Ovary (tissue), 9 donors: ENCODE measurements around the gene STMN1. TPM values are rescaled to one million over a fixed set of nuclear protein-coding genes. Genes with fewer than 3 reads are reported as not detected.
A peak's percentile ranks its signal among the peaks of the same experiment; 100 is the strongest.

ENCODE experiments used
- DNase-seq, 5 donors: peaks; one replicate each; pipeline ENCODE4 v3.0.0-alpha.2; 2019 to 2020
- H3K27ac ChIP-seq, 2 donors: fragments of 200-600 bp; one replicate each; pipeline versions ENCODE4 v1.5.1 to v1.8.0; 2019 to 2022
- H3K27me3 ChIP-seq: fragments of 200-600 bp; one replicate; pipeline ENCODE4 v1.8.0; 2022
- H3K36me3 ChIP-seq: fragments of 200-600 bp; sonication (generic); one replicate; pipeline ENCODE4 v1.5.1; 2019
- H3K4me1 ChIP-seq: one replicate; pipeline ENCODE4 v1.8.1; 2013; ENCODE audit warnings: mild to moderate bottlenecking, moderate library complexity; ENCODE audit not compliant: insufficient read depth
- H3K4me3 ChIP-seq: fragments of 200-600 bp; sonication (generic); one replicate; pipeline ENCODE4 v1.5.1; 2017
- H3K9me3 ChIP-seq, 2 donors: fragments of 200-600 bp in 1 of 2; sonication (generic) in 1 of 2; one replicate each; pipeline versions ENCODE4 v1.5.1 to v1.8.1; 2013 to 2019; ENCODE audit warnings: mild to moderate bottlenecking in 1 of 2, moderate library complexity in 1 of 2
- CTCF ChIP-seq, 3 donors: fragments of 450-650 bp in 2 of 3; fragments of 200-600 bp in 1 of 3; IDR thresholded peaks; one replicate each; pipeline versions ENCODE4 v1.5.1 to v1.8.0; 2016 to 2022; ENCODE audit warnings: antibody characterized with exemption in 3 of 3, mild to moderate bottlenecking in 1 of 3
- EP300 ChIP-seq: sonication (generic); formaldehyde crosslinking; IDR thresholded peaks from one replicate; pipeline ENCODE4 v1.6.1; 2017; ENCODE audit warnings: antibody characterized with exemption
- POLR2A ChIP-seq: fragments of 450-650 bp; IDR thresholded peaks from one replicate; pipeline ENCODE4 v1.6.1; 2017; ENCODE audit warnings: antibody characterized with exemption, mild to moderate bottlenecking, moderate library complexity
- WGBS, 3 donors: extraction: QIAGEN DNeasy Blood & Tissue Kit in 1 of 3; methylation state at CpG; one replicate each; pipeline versions ENCODE4 v1.1.5 to v1.1.7; 2013 to 2017; 5-methylcytosine and 5-hydroxymethylcytosine counted together
- intact Hi-C, 4 donors: fragments of 100-400 bp; cut with DNase I; formaldehyde crosslinking; loops; one replicate each; pipeline versions ENCODE4 v1.11.0 to v1.15.1; 2022 to 2023
- polyA plus RNA-seq, 2 donors: library from polyadenylated mRNA; stranded (reverse); fragments of 200-250 nt in 1 of 2; fragments of 350-450 nt in 1 of 2; fragmentation: Illumina TruSeq in 1 of 2; extraction: RNeasy Lipid Tissue Mini Kit (QIAGEN cat#74804) in 1 of 2; gene quantifications; one replicate each; pipeline ENCODE4 v1.2.3, GENCODE V29; 2013 to 2014
- total RNA-seq, 7 donors: library from RNA; depleted of rRNA in 2 of 7; stranded (reverse); fragments of >200 nt in 2 of 7; fragmentation: NEBNext Ultra II Directional in 3 of 7; extraction: Animal tissue kit (Norgen Biotek cat#: 25700) in 3 of 7; gene quantifications; one replicate each; pipeline versions ENCODE4 v1.1.0 to v1.2.4, GENCODE V29; 2016 to 2023
- donor health status: DM: no; HTN: no; CAD: no; lungs with moderate emphysema.
- donor health status: DM: no; HTN: no; CAD: no.
- donor health status: Bipolar disorder and iron deficiency.
- donor health status: DM: yes; HTN: yes; CAD: no.
- donor health status: DM: no; HTN: no; CAD: no.
- donor health status: DM: yes; HTN: yes; CAD: no.

The STMN1 gene
- total and polyA plus RNA-seq, 9 donors: 59.3 to 271 (median 142) TPM

GRCh38 chr1:25870614-25871013, 35.6 kb downstream of the STMN1 start:
- H3K27me3 ChIP-seq: no peaks in the 10 kb centered on the region
- WGBS, 3 donors: 66 to 78% (median 74%) methylated on average over 1 of the region's 1 CpG
- H3K36me3 ChIP-seq: no peaks in the 10 kb centered on the region
- no peaks in the 10 kb centered on the region for H3K9me3 ChIP-seq
- no peak for DNase-seq
- TF ChIP-seq EP300 (no peak), CTCF (IDR thresholded peaks at IDR 0.05) (no peak), POLR2A (no peak)
- intact Hi-C loops: loop anchor here in 2 of 4 donors (10.0 kb wide), 1 partner anchor 46 kb away; no protein-coding TSS in a partner anchor
- H3K27ac ChIP-seq: peak overlapping the region in 1 of 2 donors; percentile 72
- no peak overlapping the region for H3K4me3 ChIP-seq
- peaks cover 31% of the 10 kb centered on the region for H3K4me1 ChIP-seq

- H3K36me3 ChIP-seq: no peaks in the 10 kb centered on the region
- H3K27ac ChIP-seq: peak overlapping the region in 1 of 2 donors; percentile 72
- intact Hi-C loops: loop anchor here in 2 of 4 donors (10.0 kb wide), 1 partner anchor 45 kb away; no protein-coding TSS in a partner anchor
- no peaks in the 10 kb centered on the region for H3K27me3 ChIP-seq
- 67 to 77% (median 75%) methylated on average over 6 of the region's 6 CpGs for WGBS, 3 donors
- no peak overlapping the region for H3K4me3 ChIP-seq
- TF ChIP-seq CTCF (IDR thresholded peaks at IDR 0.05): no peak
- TF ChIP-seq POLR2A: no peak
- TF ChIP-seq EP300: no peak
- peaks cover 31% of the 10 kb centered on the region for H3K4me1 ChIP-seq
- peak in 2 of 5 donors; percentile 20 to 47 for DNase-seq
- H3K9me3 ChIP-seq: no peaks in the 10 kb centered on the region
Observed at GRCh38 chr1:25869909-25870606, 36.2 kb downstream of the STMN1 start.

GRCh38 chr1:25867210-25867991, 38.8 kb downstream of the STMN1 start:
- intact Hi-C loops: no loop called here
- TF ChIP-seq POLR2A (no peak), CTCF (IDR thresholded peaks at IDR 0.05) (no peak), EP300 (no peak)
- WGBS, 3 donors: 65 to 73% (median 68%) methylated on average over 9 of the region's 9 CpGs
- Histone ChIP-seq H3K36me3 (no peaks in the 10 kb centered on the region), H3K27me3 (no peaks in the 10 kb centered on the region), H3K27ac (no peak overlapping the region), H3K4me3 (no peak overlapping the region), H3K4me1 (peaks cover 11% of the 10 kb centered on the region), H3K9me3 (no peaks in the 10 kb centered on the region)
- no peak for DNase-seq

- Histone ChIP-seq H3K36me3 (no peaks in the 10 kb centered on the region), H3K4me3 (no peak overlapping the region), H3K27me3 (no peaks in the 10 kb centered on the region), H3K9me3 (no peaks in the 10 kb centered on the region), H3K27ac (no peak overlapping the region), H3K4me1 (peaks cover 4% of the 10 kb centered on the region)
- intact Hi-C loops: no loop called here
- WGBS, 3 donors: 78 to 94% (median 88%) methylated on average over 1 of the region's 1 CpG
- TF ChIP-seq CTCF (IDR thresholded peaks at IDR 0.05): no peak
- DNase-seq: no peak
Observed at GRCh38 chr1:25866288-25866687, 39.9 kb downstream of the STMN1 start.
